ENCODE results near the gene TPM4.

TPM4 gene

DNA sequence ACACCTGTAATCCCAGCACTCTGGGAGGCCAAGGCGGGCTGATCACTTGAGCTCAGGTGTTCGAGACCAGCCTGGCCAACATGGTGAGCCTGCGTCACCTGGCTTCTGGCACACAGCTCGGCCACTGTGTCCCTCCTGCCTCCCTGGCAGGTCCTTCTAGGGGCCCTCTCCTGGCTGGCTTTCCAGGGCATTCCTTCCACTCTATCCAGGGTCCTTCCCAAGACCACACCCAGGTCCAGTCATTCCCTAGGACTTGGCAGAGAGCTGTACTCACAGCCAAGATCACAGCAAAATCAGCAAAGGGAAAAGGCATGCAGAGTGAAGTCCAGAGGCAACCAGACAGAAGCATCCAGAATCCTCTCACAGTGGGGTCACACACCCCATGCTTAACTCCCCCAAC, 57.5 kb downstream of the TPM4 start:
- DNase-seq = no peak

- no peak for DNase-seq
Observed at GRCh38 chr19:16134510-16134909, 58.2 kb downstream of the TPM4 start.

GRCh38 chr19:16135430-16136127, 59.3 kb downstream of the TPM4 start:
- no peak for DNase-seq

GRCh38 chr19:16136185-16136999, 60.1 kb downstream of the TPM4 start:
- no peak for DNase-seq

GRCh38 chr19:16139752-16140151, 63.5 kb downstream of the TPM4 start:
- DNase-seq = no peak

- no peak for DNase-seq
Observed at GRCh38 chr19:16141043-16141442, 64.7 kb downstream of the TPM4 start.

GRCh38 chr19:16142032-16142580, 65.8 kb downstream of the TPM4 start:
- DNase-seq = no peak

DNA sequence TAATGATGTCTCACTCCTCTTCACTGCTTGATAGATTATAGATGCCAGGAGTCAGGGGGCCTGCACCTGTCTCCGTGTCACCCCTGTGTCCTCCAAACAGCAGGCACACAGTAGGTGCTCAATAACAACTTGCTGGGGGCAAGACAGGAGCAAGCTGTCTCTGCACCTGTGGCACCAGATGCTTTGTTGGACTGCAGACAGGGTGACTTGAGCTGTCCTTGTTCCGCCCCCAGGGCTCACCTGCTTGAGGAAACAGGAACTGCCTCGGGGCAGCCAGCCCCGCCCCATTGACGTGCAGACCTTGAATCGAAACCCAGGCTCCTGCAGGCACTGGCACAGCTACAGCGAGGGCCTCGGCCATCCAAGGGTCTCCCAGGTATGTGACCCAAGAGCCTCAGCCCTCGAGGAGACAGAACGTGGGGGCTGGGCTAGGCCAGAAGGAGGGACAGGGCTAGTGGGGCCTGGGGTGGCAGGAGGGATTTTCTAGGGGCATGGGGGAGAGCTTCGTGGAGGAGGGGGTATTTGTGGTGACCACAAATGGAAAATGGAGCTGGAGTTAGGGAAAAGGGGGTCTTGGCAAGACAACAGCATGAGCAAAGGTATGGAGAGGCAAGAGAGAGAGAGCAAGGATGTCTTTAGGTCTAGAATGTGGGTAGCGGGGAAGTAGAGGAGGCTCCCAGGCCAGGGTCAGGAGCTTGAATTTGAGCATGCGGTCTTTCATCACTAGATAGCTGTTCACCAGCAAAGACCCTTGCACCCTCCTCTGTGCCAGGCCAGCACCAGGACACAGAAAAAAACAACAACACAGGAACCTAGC, 67.3 kb downstream of the TPM4 start, which contains the start of gene HSH2D:
Gene HSH2D, plus strand, starts transcription at position 287 of the 817 bp plus-strand sequence. CDS start 5,066 bp downstream, outside the sequence.
- DNase-seq = peak; percentile 66

GRCh38 chr19:16144216-16144581, 67.9 kb downstream of the TPM4 start:
- no peak for DNase-seq

- no peak for DNase-seq
Observed at GRCh38 chr19:16146112-16146511, 69.8 kb downstream of the TPM4 start.

DNA sequence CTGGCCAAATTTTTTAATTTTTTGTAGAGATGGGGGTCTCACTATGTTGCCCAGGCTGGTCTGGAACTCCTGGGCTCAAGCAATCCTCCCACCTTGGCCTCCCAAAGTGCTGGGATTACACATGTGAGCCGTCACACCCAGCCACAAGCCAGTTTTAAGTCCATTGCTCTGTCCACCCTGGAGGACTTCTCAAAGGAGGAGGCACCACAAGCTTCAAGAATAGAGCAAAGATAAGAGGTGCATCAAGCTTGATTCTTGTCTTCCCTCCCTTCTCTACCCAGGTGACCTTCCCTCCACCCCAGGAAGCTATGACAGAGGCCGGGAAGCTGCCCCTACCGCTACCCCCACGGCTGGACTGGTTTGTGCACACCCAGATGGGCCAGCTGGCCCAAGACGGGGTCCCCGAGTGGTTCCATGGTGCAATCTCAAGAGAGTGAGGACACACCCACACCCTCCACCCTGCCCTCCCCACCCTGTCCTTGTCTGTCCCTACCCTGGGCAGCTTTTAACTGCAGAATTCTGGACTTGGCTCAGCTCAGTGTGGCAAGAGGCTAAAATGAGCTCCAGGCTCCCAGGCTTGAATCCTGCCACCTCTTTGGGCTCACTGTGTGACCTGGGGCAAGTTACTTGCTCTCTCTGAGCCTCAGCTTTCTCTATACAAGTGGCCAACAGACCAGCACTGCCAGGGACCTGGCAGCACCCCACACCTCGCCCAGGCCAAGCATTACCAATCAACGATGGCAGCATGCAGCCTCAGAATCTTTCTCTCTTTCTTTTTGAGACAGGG, 72.3 kb downstream of the TPM4 start:
- no peak for DNase-seq
